Testis (tissue), 3 donors: ENCODE results near the gene ANGPTL4. TPM values are rescaled to one million over a fixed set of nuclear protein-coding genes. Genes with fewer than 3 reads are reported as not detected.

Experiments
- DNase-seq: peaks from one replicate; pipeline ENCODE4 v3.0.0-alpha.2; 2019
- H3K27ac ChIP-seq, 2 donors: fragments of 200-600 bp; sonication (generic); one replicate each; pipeline ENCODE4 v1.5.1; 2019
- H3K27me3 ChIP-seq: fragments of 200-600 bp; sonication (generic); one replicate; pipeline ENCODE4 v1.5.1; 2019
- H3K36me3 ChIP-seq: fragments of 200-600 bp; sonication (generic); one replicate; pipeline ENCODE4 v1.5.1; 2017; ENCODE audit warnings: low read depth; ENCODE audit errors: missing control alignments
- H3K4me1 ChIP-seq: fragments of 200-600 bp; sonication (generic); one replicate; pipeline ENCODE4 v1.5.1; 2019
- H3K4me3 ChIP-seq, 2 donors: fragments of 200-600 bp; sonication (generic); one replicate each; pipeline ENCODE4 v1.5.1; 2017 to 2019
- H3K9me3 ChIP-seq: fragments of 200-600 bp; sonication (generic); one replicate; pipeline ENCODE4 v1.5.1; 2017
- CTCF ChIP-seq, 3 experiments: fragments of 450-650 bp in 2 of 3; fragments of 200-600 bp in 1 of 3; sonication (generic) in 1 of 3; IDR thresholded peaks; one replicate each; pipeline ENCODE4 v1.5.1; 2016 to 2019; ENCODE audit warnings: antibody characterized with exemption in 3 of 3, mild to moderate bottlenecking in 2 of 3, moderate library complexity in 1 of 3
- POLR2A ChIP-seq: fragments of 450-650 bp; IDR thresholded peaks from one replicate; pipeline ENCODE4 v1.6.1; 2017; ENCODE audit warnings: antibody characterized with exemption, mild to moderate bottlenecking, moderate library complexity
- WGBS, 2 donors: methylation state at CpG; one replicate each; pipeline ENCODE4 v1.1.5; 2018; 5-methylcytosine and 5-hydroxymethylcytosine counted together
- intact Hi-C: fragments of 100-400 bp; cut with DNase I; formaldehyde crosslinking; loops from one replicate; pipeline ENCODE4 v1.15.1; 2023; ENCODE audit warnings: low total_unique reads
- polyA plus RNA-seq: library from polyadenylated mRNA; stranded (reverse); fragments of 350-450 nt; fragmentation: Illumina TruSeq; extraction: RNeasy Lipid Tissue Mini Kit (QIAGEN cat#74804); gene quantifications from one replicate; pipeline ENCODE4 v1.2.3, GENCODE V29; 2014; ENCODE audit warnings: low read depth, low replicate concordance; ENCODE audit not compliant: insufficient read depth
- total RNA-seq, 2 donors: library from RNA; depleted of rRNA; stranded (reverse); fragments of >200 nt; gene quantifications; one replicate each; pipeline ENCODE4 v1.2.3, GENCODE V29; 2016

The ANGPTL4 gene
- total and polyA plus RNA-seq, 3 donors from 2014 or later: 10.0 to 18.5 (median 10.2) TPM

DNA sequence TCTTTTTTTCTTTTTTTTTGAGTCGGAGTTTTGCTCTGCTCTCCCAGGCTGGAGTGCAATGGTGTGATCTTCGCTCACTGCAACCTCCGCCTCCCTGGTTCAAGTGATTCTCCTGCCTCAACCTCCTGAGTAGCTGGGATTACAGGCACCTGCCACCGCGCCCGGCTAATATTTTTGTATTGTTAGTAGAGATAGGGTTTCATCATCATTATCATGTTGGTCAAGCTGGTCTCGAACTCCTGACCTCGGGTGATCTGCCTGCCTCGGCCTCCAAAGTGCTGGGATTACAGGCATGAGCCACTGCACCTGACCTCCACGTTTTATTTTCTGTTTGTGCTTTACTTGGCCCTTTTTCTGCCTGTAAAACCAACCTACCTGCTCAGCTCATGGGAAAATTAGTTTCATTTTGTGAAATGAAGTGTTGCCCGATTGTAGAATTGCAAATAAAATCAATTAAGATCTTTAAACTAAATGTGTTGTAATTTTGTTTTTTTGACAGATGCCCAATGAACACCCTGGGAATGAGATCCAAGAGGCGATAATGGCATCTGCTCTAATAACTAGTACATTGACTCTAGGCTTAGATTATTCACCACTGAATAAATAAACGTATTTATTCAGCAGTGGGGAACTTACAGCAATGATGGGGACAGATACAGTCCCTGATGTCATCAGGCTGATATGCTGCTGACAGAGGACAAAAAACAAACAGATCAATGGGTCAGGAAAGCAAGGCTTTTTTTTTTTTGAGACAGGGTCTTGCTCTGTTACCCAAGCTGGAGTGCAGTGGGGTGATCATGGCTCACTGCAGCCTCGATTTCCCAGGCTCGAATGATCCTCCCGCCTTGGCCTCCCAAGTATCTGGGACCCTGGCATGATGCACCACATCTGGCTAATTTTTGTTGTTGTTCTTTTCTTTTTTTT, 24.0 kb downstream of the ANGPTL4 start:
- TF ChIP-seq CTCF (IDR thresholded peaks at IDR 0.05): no peak
- TF ChIP-seq POLR2A: no peak
- H3K9me3 ChIP-seq: no peaks in the 10 kb centered on the region
- H3K36me3 ChIP-seq: no peaks in the 10 kb centered on the region
- 85% methylated on average over 16 of the region's 16 CpGs for WGBS, 2 donors
- no peak overlapping the region for H3K4me3 ChIP-seq
- no peaks in the 10 kb centered on the region for H3K27me3 ChIP-seq
- H3K4me1 ChIP-seq: peaks cover 21% of the 10 kb centered on the region
- intact Hi-C loops: no loop called here
- DNase-seq: no peak
- H3K27ac ChIP-seq: no peak overlapping the region

- intact Hi-C loops: no loop called here
- H3K4me1 ChIP-seq: peaks cover 27% of the 10 kb centered on the region
- H3K27ac ChIP-seq: no peak overlapping the region
These were observed 24.6 kb downstream of the ANGPTL4 start for GRCh38 chr19:8388612-8388958.

GRCh38 chr19:8389891-8390616, 26.1 kb downstream of the ANGPTL4 start, which contains the start of gene RAB11B:
TSS of gene RAB11B (plus strand) at chr19:8390360. CDS start at chr19:8390417, 57 bp downstream.
- H3K4me1 ChIP-seq: peaks cover 40% of the 10 kb centered on the region
- peak within 1 kb of the TSS; percentile 75 to 100 for H3K4me3 ChIP-seq
- no peaks in the 10 kb centered on the region for H3K27me3 ChIP-seq
- H3K9me3 ChIP-seq: no peaks in the 10 kb centered on the region
- TF ChIP-seq POLR2A (no peak), CTCF (IDR thresholded peaks at IDR 0.05) (no peak)
- intact Hi-C loops: no loop called here
- peak; percentile 100 for DNase-seq
- WGBS, 2 donors: 1% methylated on average over 53 to 70 of the region's 70 CpGs
- H3K36me3 ChIP-seq: no peaks in the 10 kb centered on the region
- H3K27ac ChIP-seq: peak within 1 kb of the TSS; percentile 92 to 100

More at GRCh38 chr19:8388612-8388958, 24.6 kb downstream of the ANGPTL4 start:
- 33 to 39% methylated on average over 2 of the region's 2 CpGs for WGBS, 2 donors
- no peak for DNase-seq
- Histone ChIP-seq H3K27me3 (no peaks in the 10 kb centered on the region), H3K4me3 (no peak overlapping the region), H3K9me3 (no peaks in the 10 kb centered on the region), H3K36me3 (no peaks in the 10 kb centered on the region)
- TF ChIP-seq CTCF (IDR thresholded peaks at IDR 0.05) (no peak), POLR2A (no peak)

DNA sequence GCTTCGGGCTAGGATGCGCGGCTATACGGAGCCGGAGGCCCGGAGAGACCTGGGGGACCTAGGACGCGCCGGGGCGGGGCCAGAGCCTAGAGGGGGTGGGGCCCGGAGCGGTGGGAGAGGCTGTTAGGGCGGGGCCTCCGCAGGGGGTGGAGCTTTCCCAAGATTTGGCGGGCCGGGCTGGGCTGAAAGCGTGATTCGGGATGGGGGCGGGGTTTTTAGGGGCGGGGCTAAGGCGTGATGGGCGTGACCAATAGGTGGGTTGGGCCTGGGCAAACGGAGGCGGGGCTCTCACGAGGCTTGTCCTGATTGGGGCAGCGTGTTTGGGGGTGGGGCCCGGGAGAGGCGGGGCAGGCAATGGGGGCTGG, 26.6 kb downstream of the ANGPTL4 start:
- intact Hi-C loops: no loop called here
- Histone ChIP-seq H3K27me3 (no peaks in the 10 kb centered on the region), H3K36me3 (no peaks in the 10 kb centered on the region), H3K4me3 (peak overlapping the region; percentile 75 to 100), H3K9me3 (no peaks in the 10 kb centered on the region), H3K27ac (peak overlapping the region; percentile 92 to 100), H3K4me1 (peaks cover 40% of the 10 kb centered on the region)
- DNase-seq: peak; percentile 97
- 0 to 1% methylated on average over 15 to 27 of the region's 28 CpGs for WGBS, 2 donors
- no peak for TF ChIP-seq POLR2A
- TF ChIP-seq CTCF (IDR thresholded peaks at IDR 0.05): no peak
